Stimulated activated naive CD8-positive, alpha-beta T cell treated with anti-CD3 and anti-CD28 coated beads, Interleukin-15, Interleukin-2, amounts not matched to agents 100 ng/mL and 50 ng/mL, for 24 hours (primary cell): ENCODE measurements around the gene ORMDL3.
"Not testable (repeated sequence)": the region's sequence is repeated elsewhere in the genome, so short reads cannot be mapped to it uniquely, and the experiment has no call there.

Source experiments
- H3K27ac Mint-ChIP-seq: one replicate; pipeline ENCODE4 v1.8.0; 2021; ENCODE audit warnings: mild to moderate bottlenecking, mixed read lengths
- H3K27me3 Mint-ChIP-seq: one replicate; pipeline ENCODE4 v1.8.0; 2021; ENCODE audit warnings: mixed read lengths
- H3K36me3 Mint-ChIP-seq: one replicate; pipeline ENCODE4 v1.8.0; 2021; ENCODE audit warnings: low read depth, mixed read lengths
- H3K4me1 Mint-ChIP-seq: one replicate; pipeline ENCODE4 v1.8.0; 2021; ENCODE audit warnings: low read depth, mixed read lengths
- H3K4me3 Mint-ChIP-seq: one replicate; pipeline ENCODE4 v1.8.0; 2021; ENCODE audit warnings: mild to moderate bottlenecking, mixed read lengths
- H3K9me3 Mint-ChIP-seq: one replicate; pipeline ENCODE4 v1.8.0; 2021; ENCODE audit warnings: mixed read lengths

Gene ORMDL3

GRCh38 chr17:39955726-39956225, 28.4 kb upstream of the ORMDL3 start:
- Mint-ChIP-seq H3K4me3 (no peak overlapping the region), H3K36me3 (no peaks in the 10 kb centered on the region), H3K9me3 (no peaks in the 10 kb centered on the region), H3K4me1 (peaks cover 12% of the 10 kb centered on the region), H3K27ac (no peak overlapping the region), H3K27me3 (no peaks in the 10 kb centered on the region)

GRCh38 chr17:39954876-39955275, 27.5 kb upstream of the ORMDL3 start:
- Mint-ChIP-seq H3K27ac (no peak overlapping the region), H3K4me1 (peaks cover 12% of the 10 kb centered on the region), H3K9me3 (no peaks in the 10 kb centered on the region), H3K27me3 (no peaks in the 10 kb centered on the region), H3K36me3 (no peaks in the 10 kb centered on the region), H3K4me3 (no peak overlapping the region)

GRCh38 chr17:39953471-39953888, 26.1 kb upstream of the ORMDL3 start:
- no peaks in the 10 kb centered on the region for H3K36me3 Mint-ChIP-seq
- peak overlapping the region; percentile 75 for H3K4me3 Mint-ChIP-seq
- no peaks in the 10 kb centered on the region for H3K9me3 Mint-ChIP-seq
- peaks cover 14% of the 10 kb centered on the region for H3K4me1 Mint-ChIP-seq
- H3K27me3 Mint-ChIP-seq: no peaks in the 10 kb centered on the region
- H3K27ac Mint-ChIP-seq: no peak overlapping the region

- peaks cover 17% of the 10 kb centered on the region for H3K4me1 Mint-ChIP-seq
- no peaks in the 10 kb centered on the region for H3K36me3 Mint-ChIP-seq
- no peaks in the 10 kb centered on the region for H3K9me3 Mint-ChIP-seq
- H3K27me3 Mint-ChIP-seq: no peaks in the 10 kb centered on the region
- H3K27ac Mint-ChIP-seq: no peak overlapping the region
- peak overlapping the region; percentile 75 for H3K4me3 Mint-ChIP-seq
Observed at GRCh38 chr17:39952680-39953470, 25.5 kb upstream of the ORMDL3 start.

GRCh38 chr17:39951924-39952679, 24.7 kb upstream of the ORMDL3 start:
- no peaks in the 10 kb centered on the region for H3K27me3 Mint-ChIP-seq
- no peak overlapping the region for H3K27ac Mint-ChIP-seq
- no peaks in the 10 kb centered on the region for H3K36me3 Mint-ChIP-seq
- H3K9me3 Mint-ChIP-seq: no peaks in the 10 kb centered on the region
- peaks cover 19% of the 10 kb centered on the region for H3K4me1 Mint-ChIP-seq
- H3K4me3 Mint-ChIP-seq: peak overlapping the region; percentile 31

GRCh38 chr17:39950871-39951348, 23.5 kb upstream of the ORMDL3 start:
- H3K4me1 Mint-ChIP-seq: peaks cover 19% of the 10 kb centered on the region
- H3K27ac Mint-ChIP-seq: no peak overlapping the region
- no peaks in the 10 kb centered on the region for H3K27me3 Mint-ChIP-seq
- H3K9me3 Mint-ChIP-seq: no peaks in the 10 kb centered on the region
- no peaks in the 10 kb centered on the region for H3K36me3 Mint-ChIP-seq
- no peak overlapping the region for H3K4me3 Mint-ChIP-seq

GRCh38 chr17:39949028-39949427, 21.6 kb upstream of the ORMDL3 start:
- H3K9me3 Mint-ChIP-seq: no peaks in the 10 kb centered on the region
- H3K27ac Mint-ChIP-seq: no peak overlapping the region
- peaks cover 19% of the 10 kb centered on the region for H3K4me1 Mint-ChIP-seq
- no peak overlapping the region for H3K4me3 Mint-ChIP-seq
- H3K27me3 Mint-ChIP-seq: no peaks in the 10 kb centered on the region
- H3K36me3 Mint-ChIP-seq: no peaks in the 10 kb centered on the region

- H3K9me3 Mint-ChIP-seq, H3K27me3 Mint-ChIP-seq, H3K4me3 Mint-ChIP-seq, H3K27ac Mint-ChIP-seq, H3K36me3 Mint-ChIP-seq: not testable (repeated sequence)
- H3K4me1 Mint-ChIP-seq: peaks cover 16% of the 10 kb centered on the region
Observed at GRCh38 chr17:39948489-39948828, 21.1 kb upstream of the ORMDL3 start.

GRCh38 chr17:39946551-39947330, 19.3 kb upstream of the ORMDL3 start:
- Mint-ChIP-seq H3K4me3 (no peak overlapping the region), H3K27me3 (no peaks in the 10 kb centered on the region), H3K4me1 (peaks cover 14% of the 10 kb centered on the region), H3K36me3 (no peaks in the 10 kb centered on the region), H3K9me3 (no peaks in the 10 kb centered on the region), H3K27ac (no peak overlapping the region)

GRCh38 chr17:39944393-39944711, 17.0 kb upstream of the ORMDL3 start:
- no peak overlapping the region for H3K27ac Mint-ChIP-seq
- peaks cover 28% of the 10 kb centered on the region for H3K4me1 Mint-ChIP-seq
- H3K9me3 Mint-ChIP-seq: no peaks in the 10 kb centered on the region
- H3K27me3 Mint-ChIP-seq: no peaks in the 10 kb centered on the region
- H3K4me3 Mint-ChIP-seq: no peak overlapping the region
- no peaks in the 10 kb centered on the region for H3K36me3 Mint-ChIP-seq

GRCh38 chr17:39943702-39944392, 16.4 kb upstream of the ORMDL3 start:
- Mint-ChIP-seq H3K27ac (no peak overlapping the region), H3K4me1 (peaks cover 28% of the 10 kb centered on the region), H3K4me3 (no peak overlapping the region), H3K36me3 (no peaks in the 10 kb centered on the region), H3K9me3 (no peaks in the 10 kb centered on the region), H3K27me3 (no peaks in the 10 kb centered on the region)

- no peaks in the 10 kb centered on the region for H3K27me3 Mint-ChIP-seq
- H3K4me1 Mint-ChIP-seq: peaks cover 22% of the 10 kb centered on the region
- H3K36me3 Mint-ChIP-seq: no peaks in the 10 kb centered on the region
- H3K4me3 Mint-ChIP-seq: no peak overlapping the region
- H3K9me3 Mint-ChIP-seq: no peaks in the 10 kb centered on the region
- no peak overlapping the region for H3K27ac Mint-ChIP-seq
Observed at GRCh38 chr17:39939588-39940419, 12.4 kb upstream of the ORMDL3 start.

GRCh38 chr17:39939106-39939505, 11.7 kb upstream of the ORMDL3 start:
- no peak overlapping the region for H3K27ac Mint-ChIP-seq
- H3K36me3 Mint-ChIP-seq: no peaks in the 10 kb centered on the region
- peaks cover 22% of the 10 kb centered on the region for H3K4me1 Mint-ChIP-seq
- H3K4me3 Mint-ChIP-seq: no peak overlapping the region
- no peaks in the 10 kb centered on the region for H3K9me3 Mint-ChIP-seq
- H3K27me3 Mint-ChIP-seq: no peaks in the 10 kb centered on the region
